ACC112 (cell line): ENCODE data around the gene SGK1.
"Not testable (repeated sequence)": the region's sequence is repeated elsewhere in the genome, so short reads cannot be mapped to it uniquely, and the experiment has no call there.

Experiments used
- H2AFZ ChIP-seq: fragments of 200-600 bp; sonication (generic); one replicate; pipeline ENCODE4 v1.6.0; 2017; ENCODE audit warnings: antibody characterized with exemption, low read length; ENCODE audit not compliant: unreplicated experiment
- H3K27ac ChIP-seq: fragments of 200-600 bp; sonication (generic); 2 replicates; pipeline ENCODE4 v1.5.1; 2014; ENCODE audit warnings: low read depth, mild to moderate bottlenecking, antibody characterized with exemption, low read length, moderate library complexity
- H3K27me3 ChIP-seq: fragments of 200-600 bp; sonication (generic); 2 replicates; pipeline ENCODE4 v1.6.1; 2014; ENCODE audit warnings: mild to moderate bottlenecking, antibody characterized with exemption, low read length, moderate library complexity, mixed read lengths; ENCODE audit not compliant: insufficient read depth
- H3K36me3 ChIP-seq: fragments of 200-600 bp; sonication (generic); 2 replicates; pipeline ENCODE4 v1.6.1; 2016; ENCODE audit warnings: mild to moderate bottlenecking, antibody characterized with exemption, low read length, moderate library complexity, mixed read lengths; ENCODE audit not compliant: insufficient read depth
- H3K4me1 ChIP-seq: fragments of 200-600 bp; sonication (generic); one replicate; pipeline ENCODE4 v1.6.1; 2016; ENCODE audit warnings: low read length, mixed read lengths; ENCODE audit not compliant: insufficient read depth, unreplicated experiment, control insufficient read depth
- H3K4me3 ChIP-seq: fragments of 200-600 bp; sonication (generic); 2 replicates; pipeline ENCODE4 v1.5.1; 2014; ENCODE audit warnings: mild to moderate bottlenecking, low read depth, low read length
- H3K79me2 ChIP-seq: fragments of 200-600 bp; sonication (generic); one replicate; pipeline ENCODE4 v1.6.0; 2016; ENCODE audit warnings: low read length; ENCODE audit not compliant: control insufficient read depth, unreplicated experiment, insufficient read depth

Gene SGK1

DNA sequence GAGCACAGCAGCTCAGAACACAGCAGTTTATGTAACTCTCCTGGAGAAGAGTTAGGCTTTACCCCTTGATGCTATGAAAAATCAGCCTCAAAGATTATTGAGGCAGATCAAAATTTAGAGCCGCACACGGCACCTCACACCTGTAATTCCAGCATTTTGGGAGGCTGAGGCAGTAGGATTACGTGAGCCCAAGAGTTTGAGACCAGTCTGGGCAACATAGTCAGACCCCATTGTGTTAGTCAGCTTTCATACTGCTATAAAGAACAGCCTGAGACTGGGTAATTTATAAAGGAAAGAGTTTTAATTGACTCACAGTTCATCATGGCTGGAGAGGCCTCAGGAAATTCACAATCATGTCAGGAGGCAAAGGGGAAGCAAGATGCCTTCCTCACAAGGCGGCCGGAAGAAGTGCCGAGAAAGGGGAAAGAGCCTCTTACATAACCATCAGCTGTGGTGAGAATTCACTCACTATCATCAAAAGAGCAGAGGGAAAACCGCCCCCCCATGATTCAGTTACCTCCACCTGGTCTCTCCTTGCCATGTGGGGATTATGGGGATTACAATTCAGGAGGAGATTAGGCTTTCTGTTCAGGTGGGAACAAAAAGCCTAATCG, 87.7 kb downstream of the SGK1 start:
- H3K4me1 ChIP-seq: no peaks in the 10 kb centered on the region
- no peak overlapping the region for H2AFZ ChIP-seq
- no peaks in the 10 kb centered on the region for H3K79me2 ChIP-seq
- no peaks in the 10 kb centered on the region for H3K36me3 ChIP-seq
- H3K27me3 ChIP-seq: no peaks in the 10 kb centered on the region
- H3K4me3 ChIP-seq: no peak overlapping the region
- H3K27ac ChIP-seq: no peak overlapping the region

DNA sequence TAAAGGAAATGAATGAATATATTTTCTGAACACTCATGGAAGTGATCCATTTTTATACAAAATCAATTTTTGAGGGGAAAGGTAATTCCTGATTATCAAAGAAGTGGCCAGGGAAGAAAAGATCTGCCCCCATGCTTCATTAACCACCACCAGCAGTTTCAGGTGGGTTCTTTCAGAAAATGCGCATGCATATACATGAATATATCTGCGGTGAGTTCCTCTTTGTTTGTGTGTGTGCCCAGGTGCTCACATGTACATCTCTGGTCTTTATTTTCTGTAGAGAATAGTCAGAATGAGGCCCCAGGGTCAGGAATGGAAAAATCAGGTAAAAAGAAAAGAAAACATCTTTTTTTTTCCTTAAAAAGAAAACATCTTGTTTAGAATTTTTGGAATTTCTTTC, 88.4 kb downstream of the SGK1 start:
- Histone ChIP-seq H3K36me3 (no peaks in the 10 kb centered on the region), H3K4me1 (no peaks in the 10 kb centered on the region), H3K79me2 (no peaks in the 10 kb centered on the region), H3K27me3 (no peaks in the 10 kb centered on the region), H2AFZ (no peak overlapping the region), H3K4me3 (no peak overlapping the region), H3K27ac (no peak overlapping the region)

- no peaks in the 10 kb centered on the region for H3K36me3 ChIP-seq
- H3K27ac ChIP-seq: no peak overlapping the region
- H3K79me2 ChIP-seq: no peaks in the 10 kb centered on the region
- no peaks in the 10 kb centered on the region for H3K27me3 ChIP-seq
- H3K4me1 ChIP-seq: no peaks in the 10 kb centered on the region
- no peak overlapping the region for H2AFZ ChIP-seq
- no peak overlapping the region for H3K4me3 ChIP-seq
These were observed 94.0 kb downstream of the SGK1 start for GRCh38 chr6:134223796-134224420.

DNA sequence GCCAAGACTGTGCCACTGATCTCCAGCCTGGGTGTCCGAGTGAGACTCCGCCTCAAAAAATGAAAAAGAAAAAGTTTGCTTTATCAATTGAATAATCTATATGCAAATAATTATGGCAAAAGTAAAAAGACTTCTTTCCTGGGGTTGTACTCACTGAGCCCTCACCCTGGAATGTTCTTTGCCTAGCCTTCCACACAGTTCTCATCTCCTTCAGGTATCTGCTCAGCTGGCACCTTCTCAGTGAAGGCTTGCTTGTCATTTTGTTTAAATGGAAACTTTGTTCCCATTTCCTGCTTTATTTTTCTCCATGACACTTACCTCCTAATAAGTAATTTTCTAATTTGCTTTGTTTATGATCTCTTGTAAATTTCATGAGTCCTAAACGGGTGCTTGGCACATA, 96.7 kb downstream of the SGK1 start:
- no peak overlapping the region for H2AFZ ChIP-seq
- H3K4me1 ChIP-seq: no peaks in the 10 kb centered on the region
- H3K79me2 ChIP-seq: no peaks in the 10 kb centered on the region
- no peak overlapping the region for H3K4me3 ChIP-seq
- no peaks in the 10 kb centered on the region for H3K36me3 ChIP-seq
- no peaks in the 10 kb centered on the region for H3K27me3 ChIP-seq
- H3K27ac ChIP-seq: no peak overlapping the region

DNA sequence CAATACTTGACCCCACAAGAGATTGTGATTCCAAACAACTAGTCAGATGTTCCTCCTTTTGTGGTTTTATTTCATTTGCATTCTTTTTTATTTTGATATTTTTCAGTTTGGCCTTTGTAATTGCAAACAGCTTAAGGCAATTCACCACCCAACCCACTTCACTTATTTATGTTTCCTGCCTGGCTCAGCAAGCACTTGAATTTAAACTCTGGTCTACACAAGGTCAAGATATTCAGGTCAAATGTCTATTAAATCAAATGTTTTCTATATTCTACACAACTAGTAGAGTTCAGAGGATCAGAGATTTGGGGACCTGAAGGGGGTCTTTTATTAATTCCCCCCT, 100.1 kb downstream of the SGK1 start:
- H3K4me3 ChIP-seq: no peak overlapping the region

GRCh38 chr6:134217105-134217797, 100.7 kb downstream of the SGK1 start:
- Histone ChIP-seq H3K27me3 (no peaks in the 10 kb centered on the region), H3K79me2 (no peaks in the 10 kb centered on the region), H2AFZ (no peak overlapping the region), H3K36me3 (no peaks in the 10 kb centered on the region), H3K27ac (no peak overlapping the region), H3K4me3 (no peak overlapping the region), H3K4me1 (no peaks in the 10 kb centered on the region)

More for the DNA sequence above, 100.1 kb downstream of the SGK1 start:
- H3K36me3 ChIP-seq: no peaks in the 10 kb centered on the region
- no peaks in the 10 kb centered on the region for H3K27me3 ChIP-seq
- H3K27ac ChIP-seq: no peak overlapping the region
- H3K79me2 ChIP-seq: no peaks in the 10 kb centered on the region
- H2AFZ ChIP-seq: no peak overlapping the region
- H3K4me1 ChIP-seq: no peaks in the 10 kb centered on the region

- H2AFZ ChIP-seq: no peak overlapping the region
These were observed 101.5 kb downstream of the SGK1 start for GRCh38 chr6:134216301-134217010.

GRCh38 chr6:134213410-134213809, 104.5 kb downstream of the SGK1 start:
- not testable (repeated sequence) for H3K4me1 ChIP-seq, H3K79me2 ChIP-seq, H2AFZ ChIP-seq, H3K27me3 ChIP-seq, H3K36me3 ChIP-seq, H3K27ac ChIP-seq, H3K4me3 ChIP-seq

More at GRCh38 chr6:134216301-134217010, 101.5 kb downstream of the SGK1 start:
- H3K4me3 ChIP-seq: no peak overlapping the region
- H3K79me2 ChIP-seq: no peaks in the 10 kb centered on the region
- no peak overlapping the region for H3K27ac ChIP-seq
- H3K27me3 ChIP-seq: no peaks in the 10 kb centered on the region
- H3K36me3 ChIP-seq: no peaks in the 10 kb centered on the region
- no peaks in the 10 kb centered on the region for H3K4me1 ChIP-seq

- H3K27me3 ChIP-seq: no peaks in the 10 kb centered on the region
- no peaks in the 10 kb centered on the region for H3K36me3 ChIP-seq
- H3K27ac ChIP-seq: no peak overlapping the region
- H3K4me1 ChIP-seq: no peaks in the 10 kb centered on the region
- no peak overlapping the region for H2AFZ ChIP-seq
- H3K4me3 ChIP-seq: no peak overlapping the region
- H3K79me2 ChIP-seq: no peaks in the 10 kb centered on the region
These were observed 106.6 kb downstream of the SGK1 start for GRCh38 chr6:134211297-134211696.

DNA sequence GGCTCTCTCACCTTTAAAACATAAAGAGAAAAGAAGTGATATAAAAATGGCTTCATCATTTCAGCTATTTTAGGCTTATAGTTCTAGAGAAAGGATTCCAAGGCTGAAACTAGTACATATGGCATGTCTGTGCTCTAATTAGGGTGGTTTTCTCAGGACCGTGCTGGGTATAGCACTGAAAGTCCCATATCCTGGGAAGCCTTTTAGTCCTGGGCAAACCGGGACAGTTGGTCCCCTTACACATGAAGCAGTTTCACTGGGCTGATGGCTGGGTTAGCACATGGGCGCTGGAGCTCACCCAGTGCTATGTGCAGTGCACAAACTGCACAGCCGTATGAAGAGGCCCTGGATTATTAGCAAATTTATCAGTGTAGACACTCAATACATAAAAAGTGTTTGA, 110.5 kb downstream of the SGK1 start:
- Histone ChIP-seq H3K27ac (no peak overlapping the region), H2AFZ (no peak overlapping the region), H3K27me3 (no peaks in the 10 kb centered on the region), H3K4me3 (no peak overlapping the region), H3K36me3 (no peaks in the 10 kb centered on the region), H3K4me1 (no peaks in the 10 kb centered on the region), H3K79me2 (no peaks in the 10 kb centered on the region)
